GM08714 (cell line): ENCODE data around the gene PITPNC1.
"Not testable (repeated sequence)": the region's sequence is repeated elsewhere in the genome, so short reads cannot be mapped to it uniquely, and the experiment has no call there.

Experiments
- H3K4me3 ChIP-seq: fragments of 200-500 bp; sonication (Bioruptor generic); 2 replicates; pipeline ENCODE4 v1.5.1; 2014; ENCODE audit warnings: mild to moderate bottlenecking, low read length, inconsistent platforms
- ZNF274 ChIP-seq: IDR thresholded peaks from 2 replicates; pipeline ENCODE4 v1.6.1; 2012; ENCODE audit warnings: mild to moderate bottlenecking, low read depth, low read length

Gene PITPNC1

GRCh38 chr17:67500261-67500660, 123.2 kb downstream of the PITPNC1 start:
- no peak for TF ChIP-seq ZNF274

GRCh38 chr17:67500677-67501300, 123.7 kb downstream of the PITPNC1 start:
- no peak overlapping the region for H3K4me3 ChIP-seq
- TF ChIP-seq ZNF274 = no peak

More at GRCh38 chr17:67500261-67500660, 123.2 kb downstream of the PITPNC1 start:
- H3K4me3 ChIP-seq = no peak overlapping the region

GRCh38 chr17:67502151-67502550, 125.1 kb downstream of the PITPNC1 start:
- TF ChIP-seq ZNF274 = no peak
- no peak overlapping the region for H3K4me3 ChIP-seq

GRCh38 chr17:67503184-67503583, 126.1 kb downstream of the PITPNC1 start:
- no peak for TF ChIP-seq ZNF274
- H3K4me3 ChIP-seq = no peak overlapping the region

- TF ChIP-seq ZNF274 = no peak
- H3K4me3 ChIP-seq = no peak overlapping the region
Observed at GRCh38 chr17:67503739-67504138, 126.7 kb downstream of the PITPNC1 start.

- no peak overlapping the region for H3K4me3 ChIP-seq
- no peak for TF ChIP-seq ZNF274
Observed at GRCh38 chr17:67504182-67504581, 127.1 kb downstream of the PITPNC1 start.

- no peak overlapping the region for H3K4me3 ChIP-seq
- TF ChIP-seq ZNF274 = no peak
Observed at GRCh38 chr17:67506966-67507365, 129.9 kb downstream of the PITPNC1 start.

- H3K4me3 ChIP-seq = no peak overlapping the region
- no peak for TF ChIP-seq ZNF274
Observed at GRCh38 chr17:67509390-67510287, 132.6 kb downstream of the PITPNC1 start.

- no peak overlapping the region for H3K4me3 ChIP-seq
- no peak for TF ChIP-seq ZNF274
Observed at GRCh38 chr17:67511012-67511411, 133.9 kb downstream of the PITPNC1 start.

- H3K4me3 ChIP-seq = no peak overlapping the region
- no peak for TF ChIP-seq ZNF274
Observed at GRCh38 chr17:67511804-67512203, 134.7 kb downstream of the PITPNC1 start.

GRCh38 chr17:67514998-67515397, 137.9 kb downstream of the PITPNC1 start:
- no peak for TF ChIP-seq ZNF274
- no peak overlapping the region for H3K4me3 ChIP-seq

GRCh38 chr17:67515490-67516083, 138.5 kb downstream of the PITPNC1 start:
- no peak for TF ChIP-seq ZNF274
- H3K4me3 ChIP-seq = no peak overlapping the region

GRCh38 chr17:67516571-67516970, 139.5 kb downstream of the PITPNC1 start:
- not testable (repeated sequence) for H3K4me3 ChIP-seq

- TF ChIP-seq ZNF274 = no peak
- no peak overlapping the region for H3K4me3 ChIP-seq
Observed at GRCh38 chr17:67517325-67517724, 140.2 kb downstream of the PITPNC1 start.

- no peak for TF ChIP-seq ZNF274
- H3K4me3 ChIP-seq = no peak overlapping the region
Observed at GRCh38 chr17:67518876-67519275, 141.8 kb downstream of the PITPNC1 start.
